GM19455 (cell line): ENCODE results near the gene DNAI2.

Experiments used
- ATAC-seq: cut with Tn5 transposase; IDR thresholded peaks from one replicate; pipeline ENCODE4 v1.9.1; 2021; ENCODE audit not compliant: unreplicated experiment

The DNAI2 gene

DNA sequence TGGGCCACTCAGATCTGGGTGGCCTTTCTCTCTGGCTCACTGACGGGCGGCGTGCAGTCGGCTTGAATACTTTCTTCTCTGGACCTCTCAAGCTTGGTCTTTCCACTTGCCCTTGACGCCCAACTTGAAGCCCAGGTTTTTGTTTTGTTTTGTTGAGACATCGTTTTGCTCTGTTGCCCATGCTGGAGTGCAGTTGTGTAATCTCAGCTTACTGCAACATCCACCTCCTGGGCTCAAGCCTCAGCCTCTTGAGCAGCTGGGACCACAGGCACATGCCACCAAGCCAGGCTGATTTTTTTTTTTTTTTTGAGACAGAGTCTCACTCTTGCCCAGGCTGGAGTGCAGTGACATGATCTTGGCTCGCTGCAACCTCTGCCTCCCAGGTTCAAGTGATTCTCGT is 29.3 kb downstream of the DNAI2 start:
- no peak for ATAC-seq

- ATAC-seq: no peak
These were observed 30.1 kb downstream of the DNAI2 start for GRCh38 chr17:74304184-74304583.

GRCh38 chr17:74305865-74306654 is 32.0 kb downstream of the DNAI2 start:
- ATAC-seq: no peak

GRCh38 chr17:74307984-74308773 is 34.1 kb downstream of the DNAI2 start:
- ATAC-seq: no peak

DNA sequence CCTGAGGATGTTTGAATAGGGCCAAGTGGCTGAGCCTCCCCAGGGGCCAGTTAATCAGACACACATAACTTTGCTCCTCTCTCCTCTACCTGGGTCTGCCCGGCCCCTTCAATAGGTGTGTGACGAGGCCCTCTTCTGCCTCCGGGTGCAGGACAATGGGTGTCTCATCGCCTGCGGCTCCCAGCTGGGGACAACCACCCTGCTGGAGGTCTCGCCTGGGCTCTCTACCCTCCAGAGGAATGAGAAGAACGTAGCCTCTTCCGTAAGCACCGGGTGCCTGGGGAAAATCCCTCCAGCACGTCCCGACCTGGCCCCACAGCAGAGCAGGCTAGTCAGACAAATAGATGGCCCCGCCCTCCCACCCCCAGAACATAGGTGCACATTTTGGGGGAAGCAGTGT is 35.9 kb downstream of the DNAI2 start:
- no peak for ATAC-seq

GRCh38 chr17:74314877-74315276 is 40.8 kb downstream of the DNAI2 start:
- no peak for ATAC-seq

- ATAC-seq: no peak
These were observed 42.2 kb downstream of the DNAI2 start for GRCh38 chr17:74316220-74316619.

GRCh38 chr17:74317071-74317470 is 43.0 kb downstream of the DNAI2 start:
- no peak for ATAC-seq

GRCh38 chr17:74318391-74318790 is 44.4 kb downstream of the DNAI2 start:
- no peak for ATAC-seq

GRCh38 chr17:74324521-74324920 is 50.5 kb downstream of the DNAI2 start:
- no peak for ATAC-seq

GRCh38 chr17:74325376-74325742 is 51.3 kb downstream of the DNAI2 start:
- no peak for ATAC-seq

DNA sequence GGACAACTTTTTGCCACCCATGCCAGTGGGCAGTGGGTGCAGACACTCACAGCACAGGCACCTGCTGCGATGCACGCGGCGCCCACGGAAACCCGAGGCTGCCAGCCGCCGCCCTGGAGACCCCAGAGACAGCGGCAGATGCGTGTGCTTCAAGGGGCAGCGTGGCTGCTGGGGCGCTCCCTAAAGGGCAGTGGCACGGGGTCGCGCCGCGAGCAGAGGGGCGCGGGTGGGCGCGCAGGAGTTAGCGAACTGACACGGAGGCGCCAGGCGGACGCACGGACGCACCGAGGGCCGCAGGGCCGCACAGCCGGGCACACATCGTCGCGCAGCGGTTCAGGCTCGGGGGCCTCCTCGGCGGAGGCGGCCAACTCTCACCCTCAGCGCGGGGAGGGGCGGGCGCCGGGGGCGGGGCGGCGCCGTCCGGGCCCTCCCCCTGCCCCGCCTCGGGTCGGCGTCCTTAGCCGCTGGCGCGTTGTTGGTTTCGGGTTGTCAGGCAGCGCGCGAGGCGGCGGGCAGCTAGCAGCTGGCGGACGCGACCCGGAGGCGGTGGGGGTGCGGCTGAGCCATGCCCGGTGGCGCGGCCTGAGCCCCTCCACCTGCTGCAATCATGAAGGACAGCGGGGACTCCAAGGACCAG is 51.8 kb downstream of the DNAI2 start, which contains the start of gene KIF19:
KIF19 (plus strand) TSS at position 484 of the 637 bp plus-strand sequence; CDS start at position 608, 124 bp downstream.
- ATAC-seq: no peak

- ATAC-seq: no peak
These were observed 52.5 kb downstream of the DNAI2 start for GRCh38 chr17:74326506-74326905.

GRCh38 chr17:74328487-74328886 is 54.5 kb downstream of the DNAI2 start:
- ATAC-seq: no peak

DNA sequence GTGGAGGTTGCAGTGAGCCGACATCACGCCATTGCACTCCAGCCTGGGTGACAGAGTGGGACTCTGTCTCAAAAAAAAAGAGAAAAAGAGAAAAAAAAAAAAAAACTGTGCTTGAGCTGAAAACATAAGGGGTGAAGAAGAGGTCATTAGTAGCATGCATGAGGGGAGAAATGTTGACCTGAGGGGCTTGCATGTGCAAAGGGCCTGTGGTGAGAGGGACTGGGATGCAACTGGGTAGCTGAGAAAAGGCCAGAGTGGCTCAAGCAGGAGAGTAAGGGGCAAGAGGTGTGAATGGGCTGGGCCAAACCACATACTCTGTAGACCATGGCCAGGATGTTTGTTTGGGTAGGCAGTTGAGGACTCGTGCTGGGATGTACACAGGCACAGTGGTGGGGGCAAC is 55.3 kb downstream of the DNAI2 start:
- ATAC-seq: no peak

- ATAC-seq: no peak
These were observed 56.4 kb downstream of the DNAI2 start for GRCh38 chr17:74330446-74330845.

DNA sequence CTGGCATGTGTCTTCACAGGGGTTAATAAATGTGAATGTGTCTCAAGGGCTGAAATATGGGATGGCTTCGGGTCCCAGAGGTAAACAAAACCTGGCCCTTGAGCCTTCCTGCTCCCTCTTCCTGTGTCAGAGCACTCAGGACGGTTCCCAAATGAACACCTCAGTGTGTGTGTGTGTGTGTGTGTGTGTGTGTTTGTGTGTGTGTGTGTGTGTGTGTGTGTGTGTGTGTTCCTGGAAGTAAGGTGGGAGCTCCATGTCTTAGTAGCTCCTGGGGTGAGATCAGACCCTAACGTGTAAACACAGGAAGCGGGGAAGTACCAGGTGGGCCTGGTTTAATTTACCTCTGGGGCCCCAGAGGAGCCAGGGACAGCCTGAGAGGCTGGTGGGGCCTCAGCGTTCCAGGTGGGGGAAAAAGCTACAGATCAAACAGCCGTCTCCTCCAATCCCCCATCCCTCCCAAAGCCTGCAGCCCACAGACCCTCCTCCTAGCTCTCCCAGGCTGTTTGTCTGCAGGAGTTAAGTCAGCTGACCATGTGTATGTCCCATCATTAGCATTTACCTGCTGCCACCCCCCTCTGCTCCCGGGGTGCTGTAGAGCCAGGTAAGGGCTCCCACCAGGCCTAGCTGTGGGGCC is 58.1 kb downstream of the DNAI2 start:
- ATAC-seq: no peak

DNA sequence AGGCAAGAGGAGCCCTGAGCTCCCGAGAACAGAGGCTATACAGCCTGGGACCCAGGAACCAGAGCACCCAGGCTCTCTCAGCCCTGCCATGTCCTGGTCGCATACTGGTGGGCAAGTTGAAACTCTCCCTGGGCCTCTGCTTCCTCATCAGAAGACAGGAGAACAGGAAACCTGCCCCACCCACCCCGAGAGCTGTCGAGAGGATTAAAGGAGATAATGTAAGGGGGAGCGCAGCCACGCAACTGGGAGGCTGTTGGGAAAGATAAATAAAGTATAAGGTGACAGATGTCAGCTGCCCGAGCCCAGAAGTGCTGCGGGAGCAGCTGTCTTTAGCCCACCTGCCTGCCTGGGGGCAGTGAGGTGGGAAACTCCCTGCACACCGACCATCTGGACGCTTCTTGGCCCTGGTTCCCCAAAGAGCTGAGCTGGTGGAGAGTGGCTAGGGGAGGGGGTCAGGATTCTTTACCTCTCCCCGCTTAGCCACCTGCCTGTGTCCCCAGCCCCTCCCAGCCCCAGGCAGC is 58.8 kb downstream of the DNAI2 start:
- no peak for ATAC-seq

GRCh38 chr17:74334393-74335039 is 60.5 kb downstream of the DNAI2 start:
- no peak for ATAC-seq

GRCh38 chr17:74335529-74336062 is 61.6 kb downstream of the DNAI2 start:
- ATAC-seq: no peak
